ENCODE data around the gene RBKS. TPM values are rescaled to one million over a fixed set of nuclear protein-coding genes. Genes with fewer than 3 reads are reported as not detected.

Gene RBKS
- total and polyA plus RNA-seq, 2 donors (not counting 1 experiment from before 2014, with no cell fraction given) = 1.3 to 2.6 TPM

- no peaks in the 10 kb centered on the region for H3K27me3 ChIP-seq (ENCODE audit: control insufficient read depth, insufficient read depth, low read length)
- no peak overlapping the region for H2AFZ ChIP-seq (ENCODE audit: low read length)
- H3K4me2 ChIP-seq (ENCODE audit: extremely low read depth, insufficient read depth, low read length) = no peak overlapping the region
- no peaks in the 10 kb centered on the region for H4K20me1 ChIP-seq (ENCODE audit: control insufficient read depth, extremely low read depth, insufficient read depth, low read length)
- no peaks in the 10 kb centered on the region for H3K79me2 ChIP-seq (ENCODE audit: control insufficient read depth, insufficient read depth, low read length)
- H3K9ac ChIP-seq (ENCODE audit: insufficient read depth, low read length) = no peak overlapping the region
- DNase-seq (ENCODE audit: low read depth in 2 of 2) = no peak
- H3K27ac ChIP-seq (ENCODE audit: insufficient read depth, low read length) = no peak overlapping the region
- H3K4me1 ChIP-seq (ENCODE audit: control insufficient read depth, extremely low read depth, insufficient read depth, low read length) = no peaks in the 10 kb centered on the region
- no peak overlapping the region for H3K4me3 ChIP-seq (replicated peaks in 1 of 4; ENCODE audit: control extremely low read depth in 1 of 4, insufficient read depth in 1 of 4, low read depth in 3 of 4, low read length in 4 of 4)
- no peaks in the 10 kb centered on the region for H3K9me3 ChIP-seq (ENCODE audit: control insufficient read depth, insufficient read depth, low read depth, low read length)
- no peaks in the 10 kb centered on the region for H3K36me3 ChIP-seq (ENCODE audit: control insufficient read depth, insufficient read depth, low read length)
- TF ChIP-seq CTCF (conservative IDR thresholded peaks at IDR 0.05 in 1 of 2, IDR thresholded peaks at IDR 0.05 in 1 of 2; ENCODE audit: low read depth in 1 of 2, low read length in 2 of 2) = no peak
Measured at GRCh38 chr2:27822049-27822448, 68.1 kb downstream of the RBKS start.

- Histone ChIP-seq H3K4me2 (ENCODE audit: extremely low read depth, insufficient read depth, low read length) (no peak overlapping the region), H3K27ac (ENCODE audit: insufficient read depth, low read length) (no peak overlapping the region), H3K4me3 (replicated peaks in 1 of 4; ENCODE audit: control extremely low read depth in 1 of 4, insufficient read depth in 1 of 4, low read depth in 3 of 4, low read length in 4 of 4) (no peak overlapping the region), H4K20me1 (ENCODE audit: control insufficient read depth, extremely low read depth, insufficient read depth, low read length) (no peaks in the 10 kb centered on the region), H3K4me1 (ENCODE audit: control insufficient read depth, extremely low read depth, insufficient read depth, low read length) (peaks cover under 1% of the 10 kb centered on the region), H3K27me3 (ENCODE audit: control insufficient read depth, insufficient read depth, low read length) (no peaks in the 10 kb centered on the region), H3K36me3 (ENCODE audit: control insufficient read depth, insufficient read depth, low read length) (no peaks in the 10 kb centered on the region), H3K9ac (ENCODE audit: insufficient read depth, low read length) (no peak overlapping the region), H3K9me3 (ENCODE audit: control insufficient read depth, insufficient read depth, low read depth, low read length) (no peaks in the 10 kb centered on the region), H3K79me2 (ENCODE audit: control insufficient read depth, insufficient read depth, low read length) (no peaks in the 10 kb centered on the region), H2AFZ (ENCODE audit: low read length) (no peak overlapping the region)
- DNase-seq (ENCODE audit: low read depth in 2 of 2) = no peak
- TF ChIP-seq EZH2 (IDR thresholded peaks at IDR 0.05; ENCODE audit: low read length, missing control alignments) (no peak), CTCF (conservative IDR thresholded peaks at IDR 0.05 in 1 of 2, IDR thresholded peaks at IDR 0.05 in 1 of 2; ENCODE audit: low read depth in 1 of 2, low read length in 2 of 2) (no peak)
Measured at GRCh38 chr2:27815860-27816438, 74.2 kb downstream of the RBKS start.

- H3K9ac ChIP-seq (ENCODE audit: insufficient read depth, low read length) = no peak overlapping the region
- no peaks in the 10 kb centered on the region for H4K20me1 ChIP-seq (ENCODE audit: control insufficient read depth, extremely low read depth, insufficient read depth, low read length)
- H3K9me3 ChIP-seq (ENCODE audit: control insufficient read depth, insufficient read depth, low read depth, low read length) = no peaks in the 10 kb centered on the region
- H2AFZ ChIP-seq (ENCODE audit: low read length) = no peak overlapping the region
- H3K4me3 ChIP-seq (replicated peaks in 1 of 4; ENCODE audit: control extremely low read depth in 1 of 4, insufficient read depth in 1 of 4, low read depth in 3 of 4, low read length in 4 of 4) = no peak overlapping the region
- no peaks in the 10 kb centered on the region for H3K27me3 ChIP-seq (ENCODE audit: control insufficient read depth, insufficient read depth, low read length)
- H3K4me2 ChIP-seq (ENCODE audit: extremely low read depth, insufficient read depth, low read length) = no peak overlapping the region
- H3K27ac ChIP-seq (ENCODE audit: insufficient read depth, low read length) = no peak overlapping the region
- no peaks in the 10 kb centered on the region for H3K36me3 ChIP-seq (ENCODE audit: control insufficient read depth, insufficient read depth, low read length)
- H3K4me1 ChIP-seq (ENCODE audit: control insufficient read depth, extremely low read depth, insufficient read depth, low read length) = peaks cover 11% of the 10 kb centered on the region
- no peak for DNase-seq (ENCODE audit: low read depth in 2 of 2)
- TF ChIP-seq CTCF (conservative IDR thresholded peaks at IDR 0.05 in 1 of 2, IDR thresholded peaks at IDR 0.05 in 1 of 2; ENCODE audit: low read depth in 1 of 2, low read length in 2 of 2) = no peak
- TF ChIP-seq EZH2 (IDR thresholded peaks at IDR 0.05; ENCODE audit: low read length, missing control alignments) = no peak
- H3K79me2 ChIP-seq (ENCODE audit: control insufficient read depth, insufficient read depth, low read length) = no peaks in the 10 kb centered on the region
Measured at GRCh38 chr2:27814758-27815157, 75.4 kb downstream of the RBKS start.
